D341Med (cell line): ENCODE data around the gene TIMM17A.
A peak's percentile ranks its signal among the peaks of the same experiment; 100 is the strongest.
"Not testable (repeated sequence)": the region's sequence is repeated elsewhere in the genome, so short reads cannot be mapped to it uniquely, and the experiment has no call there.

Experiments
- DNase-seq: peaks from one replicate; pipeline ENCODE4 v3.0.0; 2012; ENCODE audit warnings: low spot score

TIMM17A gene

DNA sequence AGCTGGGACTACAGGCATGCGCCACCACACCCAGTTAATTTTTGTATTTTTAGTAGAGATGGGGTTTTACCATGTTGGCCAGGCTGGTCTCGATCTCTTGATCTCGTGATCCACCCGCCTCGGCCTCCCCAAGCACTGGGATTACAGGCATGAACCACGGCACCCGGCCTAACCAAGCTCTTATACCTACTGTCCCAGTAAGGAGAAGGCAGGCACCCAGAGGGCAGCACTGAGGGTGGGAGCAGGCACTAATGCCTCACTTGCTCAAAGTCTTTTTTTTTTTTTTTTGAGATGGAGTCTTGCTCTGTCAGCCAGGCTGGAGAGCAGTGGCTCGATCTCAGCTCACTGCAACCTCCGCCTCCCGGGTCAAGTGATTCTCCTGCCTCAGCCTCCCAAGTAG is 15.0 kb upstream of the TIMM17A start:
- not testable (repeated sequence) for DNase-seq

- peak; percentile 69 for DNase-seq
Observed at GRCh38 chr1:201941420-201942128, 13.7 kb upstream of the TIMM17A start.

DNA sequence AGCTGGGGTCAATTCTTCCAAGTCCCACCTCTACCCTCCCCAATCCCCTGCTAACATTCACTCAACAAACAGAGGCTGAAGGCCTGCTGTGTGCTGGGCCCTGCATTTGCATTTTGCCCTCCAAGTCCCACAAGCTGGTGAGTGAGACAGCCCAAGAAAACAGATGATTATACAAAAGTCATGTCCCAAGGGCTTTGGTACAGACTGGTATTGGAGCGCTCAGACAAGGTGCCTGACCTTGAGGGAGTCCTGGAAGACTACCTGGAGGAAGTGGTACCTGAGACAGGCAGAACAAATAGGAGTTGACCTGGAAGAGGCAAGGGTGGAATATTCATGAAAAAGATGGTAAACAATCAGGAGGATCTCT is 13.2 kb upstream of the TIMM17A start:
- no peak for DNase-seq

DNA sequence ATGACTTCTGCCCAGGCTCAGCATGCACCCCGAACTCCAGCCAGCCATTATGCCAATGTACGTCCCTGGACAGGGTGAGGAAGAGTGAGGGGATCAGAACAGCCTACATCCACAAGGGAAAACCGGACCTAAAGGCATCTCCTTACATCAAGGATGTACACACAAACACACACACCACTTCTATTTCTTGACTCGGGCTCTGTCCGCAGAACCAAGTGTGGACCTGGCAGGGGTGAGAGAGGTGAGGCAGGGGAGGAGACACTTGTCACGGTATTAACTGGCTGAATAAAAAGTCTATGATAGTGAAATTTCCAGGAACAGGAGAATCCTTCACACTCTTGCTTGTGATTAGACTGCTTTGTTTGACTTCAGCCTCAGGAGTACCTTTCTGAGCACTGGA is 11.3 kb upstream of the TIMM17A start:
- DNase-seq, result no peak

- no peak for DNase-seq
Observed at GRCh38 chr1:201944639-201945038, 10.7 kb upstream of the TIMM17A start.

GRCh38 chr1:201945157-201945556 is 10.1 kb upstream of the TIMM17A start:
- no peak for DNase-seq

DNA sequence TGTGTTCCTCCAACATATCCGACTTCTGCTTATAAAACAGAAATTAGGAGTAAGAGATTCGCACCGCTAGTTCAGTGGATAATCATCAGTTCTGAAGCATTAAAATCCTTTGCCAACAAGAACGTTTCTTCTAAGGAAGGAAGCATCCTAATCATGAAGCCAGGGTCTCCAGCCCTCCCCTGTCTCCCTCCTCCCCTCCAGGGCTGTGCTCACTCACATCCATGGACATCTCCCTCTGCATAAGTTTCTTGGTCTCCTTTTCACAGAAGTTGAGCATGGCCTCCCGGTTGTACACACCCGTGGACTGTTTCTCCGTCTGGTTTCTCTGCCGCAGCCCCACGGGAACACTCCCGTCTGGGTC is 9.5 kb upstream of the TIMM17A start:
- DNase-seq, result no peak

GRCh38 chr1:201946224-201946908 is 8.9 kb upstream of the TIMM17A start, which contains the start of gene LMOD1:
TSS of gene LMOD1 (minus strand) at chr1:201946548. CDS start at chr1:201946340, 208 bp downstream.
- DNase-seq, result peak; percentile 46

DNA sequence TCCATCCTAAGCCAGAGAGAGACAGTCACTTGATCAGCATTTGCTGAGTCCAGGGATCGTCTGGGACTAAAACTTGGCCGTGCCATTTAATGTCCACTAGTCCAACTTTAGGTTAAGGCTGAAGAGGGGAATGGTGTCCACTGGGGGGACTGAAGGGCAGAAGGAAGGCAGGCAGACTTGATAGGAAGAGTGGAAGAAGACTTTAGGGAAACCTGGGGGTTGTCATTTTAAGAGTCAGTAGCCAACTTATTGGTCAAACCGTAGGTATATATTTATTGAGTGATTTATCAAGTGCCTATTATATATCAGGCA is 7.7 kb upstream of the TIMM17A start:
- no peak for DNase-seq

DNA sequence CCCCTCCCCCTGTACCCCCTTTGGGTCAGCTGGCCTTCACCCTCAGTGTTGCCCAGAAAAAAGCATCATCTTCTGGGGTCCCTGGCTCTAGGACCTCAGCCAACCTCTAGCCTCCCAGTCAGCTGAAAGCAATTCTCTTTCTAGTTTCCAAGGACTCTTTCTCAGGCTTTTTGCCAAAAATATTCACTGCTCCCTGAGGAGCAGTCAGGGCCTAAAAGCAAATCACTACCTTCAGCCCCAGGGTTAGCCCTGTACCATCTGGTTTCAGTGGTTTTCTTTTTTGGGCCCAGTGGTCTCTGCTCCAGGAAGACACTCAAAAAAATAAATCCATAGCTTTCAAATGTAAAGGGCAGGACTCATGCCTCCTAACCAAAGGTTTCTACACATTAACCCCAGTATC is 5.8 kb upstream of the TIMM17A start:
- DNase-seq, result no peak

DNA sequence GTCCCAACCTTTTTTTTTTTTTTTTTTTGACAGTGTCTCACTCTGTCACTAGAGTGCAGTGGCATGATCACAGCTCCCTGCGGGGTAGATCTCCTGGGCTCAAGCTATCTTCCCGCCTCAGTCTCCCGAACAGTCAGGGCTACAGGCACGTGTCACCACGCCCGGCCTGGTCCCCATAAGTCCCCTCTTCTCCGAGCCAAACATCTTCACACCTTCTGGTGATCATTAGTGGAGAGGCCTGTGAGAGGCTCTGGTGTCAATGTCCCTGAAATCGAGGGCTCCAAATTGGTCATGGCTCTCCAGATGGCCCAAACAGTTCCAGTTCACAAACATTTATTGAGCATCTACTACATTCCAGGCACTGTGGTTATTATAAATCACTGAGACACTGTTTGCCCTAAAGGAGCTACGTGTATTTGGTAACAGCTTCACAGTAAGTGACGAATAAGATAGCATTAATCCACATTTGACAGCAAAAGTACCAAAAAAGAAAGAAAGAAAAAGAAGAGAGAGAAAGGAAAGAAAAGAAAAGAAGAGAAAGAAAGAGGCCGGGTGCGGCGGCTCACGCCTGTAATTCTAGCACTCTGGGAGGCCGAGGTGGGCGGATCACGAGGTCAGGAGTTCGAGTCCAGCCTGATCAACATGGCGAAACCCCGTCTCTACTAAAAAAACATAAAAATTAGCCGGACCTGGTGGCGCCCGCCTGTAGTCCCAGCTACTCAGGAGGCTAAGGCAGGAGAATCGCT is 867 bp upstream of the TIMM17A start:
- DNase-seq, result no peak

DNA sequence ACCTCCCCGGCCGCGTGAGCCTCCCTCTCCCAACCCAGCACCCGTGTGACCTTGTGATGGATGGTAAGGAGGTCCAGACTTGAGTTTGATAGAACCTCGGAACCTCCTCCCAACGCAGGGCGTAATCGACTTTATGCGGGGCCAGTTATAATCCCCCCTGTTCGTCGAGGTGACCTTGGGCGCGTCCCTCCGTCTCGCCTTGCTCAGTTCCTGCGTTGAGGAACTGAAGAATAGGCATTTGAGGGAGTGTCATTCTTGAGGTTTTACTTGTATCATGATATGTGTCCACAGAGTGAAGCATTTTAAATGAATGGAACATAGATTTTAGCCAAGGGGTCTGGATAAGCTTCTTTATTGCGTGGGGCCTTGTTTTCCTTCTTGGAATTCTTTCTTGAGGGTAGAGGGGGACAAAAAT is 433 bp downstream of the TIMM17A start:
- no peak for DNase-seq

- DNase-seq, result no peak
Observed at GRCh38 chr1:201958348-201958747, 3.0 kb downstream of the TIMM17A start.

DNA sequence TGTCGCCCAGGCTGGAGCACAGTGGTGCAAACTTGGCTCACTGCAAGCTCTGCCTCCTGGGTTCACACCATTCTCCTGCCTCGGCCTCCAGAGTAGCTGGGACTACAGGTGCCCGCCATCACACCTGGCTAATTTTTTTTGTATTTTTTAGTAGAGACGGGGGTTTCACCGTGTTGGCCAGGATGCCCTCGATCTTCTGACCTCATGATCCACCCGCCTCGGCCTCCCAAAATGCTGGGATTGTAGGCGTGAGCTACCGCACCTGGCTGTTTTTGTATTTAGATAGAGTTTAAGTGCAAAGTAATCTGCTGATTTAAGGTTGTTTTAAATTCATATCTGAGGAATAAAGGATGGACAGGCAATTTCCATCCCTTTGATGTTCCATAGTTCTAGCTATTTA is 7.1 kb downstream of the TIMM17A start:
- not testable (repeated sequence) for DNase-seq

DNA sequence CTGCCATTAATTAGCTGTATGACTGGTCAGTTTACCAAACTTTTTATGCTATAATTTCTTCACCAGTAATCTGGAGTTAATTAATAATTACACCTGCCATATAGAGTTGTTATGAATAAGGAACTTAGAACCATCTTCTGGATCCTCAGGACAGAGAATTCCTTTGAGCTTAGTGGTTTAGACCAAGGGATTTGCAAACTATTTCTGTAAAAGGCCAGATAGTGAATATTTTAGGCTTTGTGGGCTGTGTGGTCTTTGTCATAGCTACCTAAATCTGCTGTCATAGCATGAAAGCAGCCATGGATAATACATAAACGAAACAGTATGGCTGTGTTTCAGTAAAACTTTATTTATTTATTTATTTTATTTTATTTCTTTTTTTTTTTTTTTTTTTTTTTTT is 9.0 kb downstream of the TIMM17A start:
- no peak for DNase-seq

DNA sequence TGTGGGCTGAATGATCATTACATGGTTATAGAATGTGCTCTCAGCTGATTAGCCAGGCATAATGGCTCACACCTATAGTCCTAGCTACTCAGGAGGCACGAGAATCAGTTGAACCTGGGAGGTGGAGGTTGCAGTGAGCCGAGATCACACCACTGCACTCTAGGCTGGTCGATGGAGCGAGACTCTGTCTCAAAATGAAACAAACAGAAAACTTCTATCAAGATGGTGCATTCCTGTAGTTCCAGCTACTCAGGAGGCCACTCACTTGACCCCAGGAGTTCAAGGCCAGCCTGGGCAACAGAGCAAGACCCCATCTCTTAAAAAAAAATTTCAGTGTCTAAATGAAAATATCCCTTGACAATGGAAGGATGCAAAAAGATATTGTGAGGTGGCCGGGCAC is 10.9 kb downstream of the TIMM17A start:
- DNase-seq, result no peak

DNA sequence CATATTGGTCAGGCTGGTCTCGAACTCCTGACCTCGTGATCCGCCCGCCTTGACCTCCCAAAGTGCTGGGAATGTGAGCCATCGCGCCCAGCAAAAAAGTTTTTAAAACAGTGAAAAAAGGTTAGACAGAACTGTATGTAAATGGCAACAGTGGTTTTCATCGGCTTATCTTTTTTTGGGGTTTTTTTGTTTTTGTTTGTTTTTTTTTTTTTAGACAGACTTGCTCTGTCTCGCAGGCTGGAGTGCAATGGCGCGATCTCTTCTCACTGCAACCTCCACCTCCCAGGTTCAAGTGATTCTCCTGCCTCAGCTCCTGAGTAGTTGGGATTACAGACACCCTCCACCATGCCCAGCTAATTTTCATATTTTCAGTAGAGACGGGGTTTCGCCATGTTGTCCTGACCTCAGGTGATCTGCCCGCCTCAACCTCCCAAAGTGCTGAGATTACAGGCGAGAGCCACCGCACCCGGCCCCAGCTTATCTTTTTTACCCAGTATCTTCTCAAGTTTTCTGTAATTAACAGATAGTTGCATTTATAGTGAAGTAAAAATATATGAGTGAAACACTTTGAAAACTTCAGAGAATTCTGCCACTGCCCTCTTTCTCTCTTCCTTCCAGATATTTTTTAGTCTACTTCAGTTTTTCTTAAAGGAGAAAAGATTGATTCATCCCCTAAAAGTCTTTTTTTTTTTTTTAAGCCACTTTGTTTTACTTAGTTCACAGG is 13.1 kb downstream of the TIMM17A start:
- DNase-seq, result no peak

DNA sequence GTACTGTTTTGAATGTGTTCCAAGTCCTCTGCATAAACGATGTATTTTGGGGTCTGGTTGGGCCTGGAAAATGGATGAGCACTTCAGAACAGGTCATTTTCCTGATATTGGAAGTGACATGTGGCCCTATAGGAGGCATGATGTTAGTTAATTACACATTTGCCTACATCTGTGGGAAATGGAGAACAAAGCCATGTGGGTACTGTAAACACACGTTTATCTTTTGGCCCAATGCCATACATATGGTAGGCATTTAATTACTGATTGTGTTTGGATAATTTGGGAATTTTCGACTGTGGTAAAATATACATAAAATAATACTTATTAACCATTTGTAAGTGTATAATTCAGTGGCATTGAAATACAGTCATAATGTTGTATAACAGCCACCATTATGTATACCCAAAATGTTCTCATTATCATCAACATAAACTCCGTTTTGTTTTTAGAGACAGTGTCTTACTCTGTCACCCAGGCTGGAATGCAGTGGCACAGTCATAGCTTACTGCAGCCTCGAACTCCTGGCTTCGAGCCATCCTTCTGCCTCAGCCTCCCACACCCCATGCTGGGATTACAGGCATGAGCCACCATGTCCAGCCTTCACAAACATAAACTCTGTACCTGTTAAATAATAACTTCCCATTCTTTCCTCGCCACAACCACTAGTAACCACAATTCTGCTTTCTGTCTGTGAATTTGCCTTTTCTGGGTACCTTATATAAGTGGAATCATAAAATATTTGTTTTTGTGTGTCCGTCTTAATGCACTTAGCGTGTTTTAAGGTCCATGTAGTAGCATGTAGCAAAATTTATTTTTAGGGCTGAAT is 15.2 kb downstream of the TIMM17A start:
- DNase-seq, result no peak

DNA sequence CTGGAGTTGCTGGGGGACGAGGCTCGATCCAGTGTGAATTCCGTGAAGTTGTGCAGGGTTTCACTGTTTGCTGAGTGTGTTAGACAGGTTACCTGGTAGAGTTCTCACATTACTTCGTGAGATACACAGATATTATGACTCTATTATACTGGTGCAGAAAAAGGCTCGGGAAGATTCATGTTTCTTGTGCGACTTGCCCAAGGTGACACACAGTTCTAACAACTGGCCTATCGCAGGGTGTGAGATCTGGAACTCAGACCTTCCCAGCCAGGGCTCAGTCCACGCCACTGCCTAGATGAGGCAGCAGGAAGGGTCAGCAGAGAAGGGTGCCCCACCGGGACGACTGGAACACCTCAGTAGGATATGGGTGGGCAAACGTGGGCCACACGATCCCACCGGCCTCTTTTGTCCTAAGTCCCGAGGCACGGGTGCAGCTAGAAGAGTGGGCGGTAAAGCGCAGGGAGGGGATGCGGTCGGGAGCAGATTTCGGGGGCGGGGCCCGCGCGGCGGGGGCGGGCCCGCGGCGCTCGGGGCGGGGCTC is 26.8 kb downstream of the TIMM17A start:
- DNase-seq, result peak; percentile 96

DNA sequence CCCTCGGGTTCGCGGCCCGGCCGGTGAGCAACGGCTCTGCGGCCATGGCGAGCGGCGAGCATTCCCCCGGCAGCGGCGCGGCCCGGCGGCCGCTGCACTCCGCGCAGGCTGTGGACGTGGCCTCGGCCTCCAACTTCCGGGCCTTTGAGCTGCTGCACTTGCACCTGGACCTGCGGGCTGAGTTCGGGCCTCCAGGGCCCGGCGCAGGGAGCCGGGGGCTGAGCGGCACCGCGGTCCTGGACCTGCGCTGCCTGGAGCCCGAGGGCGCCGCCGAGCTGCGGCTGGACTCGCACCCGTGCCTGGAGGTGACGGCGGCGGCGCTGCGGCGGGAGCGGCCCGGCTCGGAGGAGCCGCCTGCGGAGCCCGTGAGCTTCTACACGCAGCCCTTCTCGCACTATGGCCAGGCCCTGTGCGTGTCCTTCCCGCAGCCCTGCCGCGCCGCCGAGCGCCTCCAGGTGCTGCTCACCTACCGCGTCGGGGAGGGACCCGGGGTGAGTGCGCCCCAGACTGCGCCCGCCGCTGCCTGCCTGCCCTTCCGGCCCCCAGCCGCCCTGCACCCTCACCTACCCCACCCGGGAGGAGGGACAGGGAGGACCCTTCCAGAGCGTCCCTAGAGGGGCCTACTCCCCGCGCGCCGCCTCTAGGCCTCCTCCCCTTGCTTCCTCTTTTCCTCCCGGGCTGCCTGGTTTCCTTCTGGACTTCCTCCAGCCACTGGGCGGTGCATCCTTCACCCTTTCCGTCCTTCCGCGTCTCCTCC is 27.5 kb downstream of the TIMM17A start, which contains the start of gene RNPEP:
TSS of gene RNPEP (plus strand) at position 26 of the 757 bp plus-strand sequence. CDS start at position 45, 19 bp downstream.
- peak; percentile 87 for DNase-seq

- no peak for DNase-seq
Observed at GRCh38 chr1:201983380-201983805, 28.1 kb downstream of the TIMM17A start.
